B cell (primary cell): ENCODE data around the gene AKT1. TPM values are rescaled to one million over a fixed set of nuclear protein-coding genes. Genes with fewer than 3 reads are reported as not detected.
"Not testable (repeated sequence)": the region's sequence is repeated elsewhere in the genome, so short reads cannot be mapped to it uniquely, and the experiment has no call there.

ENCODE experiments used
- ATAC-seq: fragments of 200-7000 bp; cut with Tn5 transposase; one replicate; pipeline ENCODE4 v1.10.0; 2021; ENCODE audit warnings: low read depth, mild to moderate bottlenecking, moderate number of reproducible peaks, moderate library complexity
- CTCF ChIA-PET: fragments of 350-600 bp; sonication (Branson Sonifier 250); formaldehyde crosslinking; loops from one replicate; lab custom pipeline; 2021; ENCODE audit warnings: antibody characterized with exemption, inconsistent platforms; lab: Charles Lee
- POLR2A ChIA-PET: fragments of 350-600 bp; sonication (Branson Sonifier 250); formaldehyde crosslinking; loops from one replicate; lab custom pipeline; 2021; ENCODE audit warnings: antibody characterized with exemption; lab: Charles Lee
- DNase-seq: peaks from one replicate; pipeline ENCODE4 v3.0.0; 2013
- H2AFZ ChIP-seq: 2 replicates; pipeline ENCODE4 v1.6.1; 2012; ENCODE audit warnings: mild to moderate bottlenecking, low read depth, low read length; ENCODE audit not compliant: insufficient read depth, poor library complexity, severe bottlenecking
- H3K27ac ChIP-seq, 2 donors: 1 replicate in 1 of 2; 2 replicates in 1 of 2; pipeline ENCODE4 v1.5.1; 2012 to 2013; ENCODE audit warnings: low read length in 2 of 2, mild to moderate bottlenecking in 2 of 2, moderate library complexity in 1 of 2
- H3K27me3 ChIP-seq, 4 experiments: fragments of 200-600 bp in 1 of 4; sonication (generic) in 1 of 4; replicated peaks in 1 of 4; 1 replicate in 2 of 4; 2 replicates in 2 of 4; pipeline versions ENCODE4 v1.6.1 to v1.7.0; 2013 to 2016; ENCODE audit warnings: low read length in 3 of 4, mild to moderate bottlenecking in 2 of 4, mixed read lengths in 1 of 4, moderate library complexity in 1 of 4; ENCODE audit not compliant: insufficient read depth in 4 of 4, control insufficient read depth in 3 of 4; ENCODE audit errors: control extremely low read depth in 1 of 4
- H3K36me3 ChIP-seq, 2 experiments: replicated peaks in 1 of 2; 1 replicate in 1 of 2; 2 replicates in 1 of 2; pipeline versions ENCODE4 v1.6.1 to v1.7.1; 2013; ENCODE audit warnings: low read length in 1 of 2; ENCODE audit not compliant: insufficient read depth in 2 of 2, control insufficient read depth in 1 of 2; ENCODE audit errors: control extremely low read depth in 1 of 2, extremely low read depth in 1 of 2
- H3K4me1 ChIP-seq, 2 donors: fragments of 200-600 bp in 1 of 2; sonication (generic) in 1 of 2; 1 replicate in 1 of 2; 2 replicates in 1 of 2; pipeline versions ENCODE4 v1.5.1 to v1.6.1; 2013 to 2017; ENCODE audit warnings: low read length in 2 of 2; ENCODE audit not compliant: control insufficient read depth in 2 of 2, insufficient read depth in 2 of 2
- H3K4me2 ChIP-seq: replicated peaks from 2 replicates; pipeline ENCODE3; 2012; ENCODE audit warnings: mild to moderate bottlenecking, low read depth, low read length; ENCODE audit not compliant: poor library complexity, severe bottlenecking
- H3K4me3 ChIP-seq, 5 experiments: fragments of 200-600 bp in 1 of 5; sonication (generic) in 1 of 5; 1 replicate in 3 of 5; 2 replicates in 2 of 5; pipeline versions ENCODE4 v1.5.1 to v1.7.0; 2011 to 2016; ENCODE audit warnings: low read length in 4 of 5, mild to moderate bottlenecking in 4 of 5, low read depth in 2 of 5, control low read depth in 1 of 5, moderate library complexity in 1 of 5; ENCODE audit not compliant: insufficient read depth in 1 of 5; ENCODE audit errors: control extremely low read depth in 1 of 5, extremely low read depth in 1 of 5
- H3K79me2 ChIP-seq: fragments of 200-600 bp; sonication (generic); one replicate; pipeline ENCODE4 v1.6.0; 2016; ENCODE audit warnings: low read length; ENCODE audit not compliant: control insufficient read depth, insufficient read depth
- H3K9ac ChIP-seq: fragments of 200-600 bp; sonication (generic); 2 replicates; pipeline ENCODE4 v1.6.1; 2017; ENCODE audit warnings: mild to moderate bottlenecking, low read length, moderate library complexity
- H3K9me3 ChIP-seq, 3 donors: one replicate each; pipeline versions ENCODE4 v1.6.1 to v1.7.1; 2013; ENCODE audit warnings: low read length in 2 of 3; ENCODE audit not compliant: control insufficient read depth in 2 of 3, insufficient read depth in 1 of 3; ENCODE audit errors: control extremely low read depth in 1 of 3
- H4K20me1 ChIP-seq: 2 replicates; pipeline ENCODE4 v1.6.0; 2012; ENCODE audit warnings: mild to moderate bottlenecking, low read length; ENCODE audit not compliant: insufficient read depth, control insufficient read depth, poor library complexity, severe bottlenecking
- H3K27ac Mint-ChIP-seq: one replicate; pipeline ENCODE4 v1.8.0; 2021; ENCODE audit warnings: mixed read lengths
- H3K27me3 Mint-ChIP-seq: one replicate; pipeline ENCODE4 v1.8.0; 2021; ENCODE audit warnings: mixed read lengths
- H3K4me1 Mint-ChIP-seq: one replicate; pipeline ENCODE4 v1.8.0; 2021; ENCODE audit warnings: mixed read lengths
- H3K4me3 Mint-ChIP-seq: one replicate; pipeline ENCODE4 v1.8.0; 2021; ENCODE audit warnings: mixed read lengths
- H3K9me3 Mint-ChIP-seq: one replicate; pipeline ENCODE4 v1.8.0; 2022; ENCODE audit warnings: mixed read lengths; ENCODE audit not compliant: insufficient read depth
- EZH2 ChIP-seq: IDR thresholded peaks from 2 replicates; pipeline ENCODE4 v1.6.1; 2012; ENCODE audit warnings: borderline replicate concordance, low read depth, mild to moderate bottlenecking, moderate library complexity, low read length; ENCODE audit not compliant: insufficient read depth, poor library complexity, severe bottlenecking
- WGBS: methylation state at CpG from one replicate; pipeline ENCODE4 v1.1.5; 2013; ENCODE audit warnings: missing lambda C conversion rate; ENCODE audit not compliant: insufficient coverage; 5-methylcytosine and 5-hydroxymethylcytosine counted together
- intact Hi-C: fragments of 100-400 bp; cut with micrococcal nuclease; formaldehyde crosslinking; loops from one replicate; pipeline ENCODE4 v1.10.0; 2022
- polyA plus RNA-seq: library from polyadenylated mRNA; depleted of rRNA; stranded (reverse); fragments of >200 nt; gene quantifications from 2 replicates; pipeline ENCODE4 v1.2.3, GENCODE V29; 2012
- total RNA-seq, 2 donors: library from RNA; stranded (reverse); fragments of 120-200 nt in 1 of 2; gene quantifications; 1 replicate in 1 of 2; 2 replicates in 1 of 2; pipeline versions ENCODE4 v1.2.3 to v1.2.4, GENCODE V29; 2013 to 2022
- TF ChIP-seq, protein P1 (sequence below): fragments of 200-600 bp; IDR thresholded peaks from one replicate; pipeline ENCODE4 v1.8.0; 2022; ENCODE audit warnings: antibody characterized with exemption, mild to moderate bottlenecking

AKT1 gene
- total and polyA plus RNA-seq, 2 donors (not counting 1 experiment from before 2014, with no cell fraction given): 71.1 to 90.1 TPM

DNA sequence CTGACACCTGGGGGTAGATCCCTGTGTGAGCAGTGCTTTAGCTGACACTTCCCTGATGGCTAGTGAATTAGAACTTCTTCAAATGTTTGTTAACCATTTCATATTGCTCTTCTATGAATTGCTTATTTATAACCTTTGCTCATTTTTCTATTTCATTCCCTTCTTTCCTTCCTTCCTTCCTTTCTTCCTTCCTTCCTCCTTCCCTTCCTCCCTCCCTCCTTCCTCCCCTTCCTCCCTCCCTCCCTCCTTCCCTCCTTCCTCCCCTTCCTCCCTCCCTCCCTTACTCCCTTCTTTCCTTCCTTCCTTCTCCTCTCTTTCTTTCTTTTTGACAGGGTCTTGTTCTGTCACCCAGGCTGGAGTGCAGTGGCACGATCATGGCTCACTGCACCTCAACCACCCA lies 46.2 kb upstream of the AKT1 start:
- TF ChIP-seq, protein P1, sequence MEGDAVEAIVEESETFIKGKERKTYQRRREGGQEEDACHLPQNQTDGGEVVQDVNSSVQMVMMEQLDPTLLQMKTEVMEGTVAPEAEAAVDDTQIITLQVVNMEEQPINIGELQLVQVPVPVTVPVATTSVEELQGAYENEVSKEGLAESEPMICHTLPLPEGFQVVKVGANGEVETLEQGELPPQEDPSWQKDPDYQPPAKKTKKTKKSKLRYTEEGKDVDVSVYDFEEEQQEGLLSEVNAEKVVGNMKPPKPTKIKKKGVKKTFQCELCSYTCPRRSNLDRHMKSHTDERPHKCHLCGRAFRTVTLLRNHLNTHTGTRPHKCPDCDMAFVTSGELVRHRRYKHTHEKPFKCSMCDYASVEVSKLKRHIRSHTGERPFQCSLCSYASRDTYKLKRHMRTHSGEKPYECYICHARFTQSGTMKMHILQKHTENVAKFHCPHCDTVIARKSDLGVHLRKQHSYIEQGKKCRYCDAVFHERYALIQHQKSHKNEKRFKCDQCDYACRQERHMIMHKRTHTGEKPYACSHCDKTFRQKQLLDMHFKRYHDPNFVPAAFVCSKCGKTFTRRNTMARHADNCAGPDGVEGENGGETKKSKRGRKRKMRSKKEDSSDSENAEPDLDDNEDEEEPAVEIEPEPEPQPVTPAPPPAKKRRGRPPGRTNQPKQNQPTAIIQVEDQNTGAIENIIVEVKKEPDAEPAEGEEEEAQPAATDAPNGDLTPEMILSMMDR: no peak
- TF ChIP-seq EZH2: no peak
- no peak overlapping the region for H3K9ac ChIP-seq
- no peaks in the 10 kb centered on the region for H3K79me2 ChIP-seq
- CTCF ChIA-PET: no interaction called here
- no peak overlapping the region for H3K4me2 ChIP-seq
- H4K20me1 ChIP-seq: no peaks in the 10 kb centered on the region
- ATAC-seq (no peak), DNase-seq (no peak)
- peaks cover 12 to 21% of the 10 kb centered on the region in 2 donors for H3K4me1 ChIP-seq
- no peaks in the 10 kb centered on the region for H3K36me3 ChIP-seq
- Mint-ChIP-seq H3K27ac (no peak overlapping the region), H3K4me3 (no peak overlapping the region), H3K4me1 (peaks cover 10% of the 10 kb centered on the region), H3K27me3 (peaks cover 44% of the 10 kb centered on the region), H3K9me3 (peaks cover 2% of the 10 kb centered on the region)
- H2AFZ ChIP-seq: no peak overlapping the region
- no peak overlapping the region for H3K4me3 ChIP-seq
- POLR2A ChIA-PET: no interaction called here
- no peak overlapping the region for H3K27ac ChIP-seq
- WGBS: no CpG with 5 or more reads among the region's 1 CpG
- peaks cover 0 to 9% (median 1%) of the 10 kb centered on the region in 3 donors for H3K9me3 ChIP-seq
- peaks cover 0 to 44% (median 34%) of the 10 kb centered on the region in 4 experiments for H3K27me3 ChIP-seq
- intact Hi-C loops: no loop called here

DNA sequence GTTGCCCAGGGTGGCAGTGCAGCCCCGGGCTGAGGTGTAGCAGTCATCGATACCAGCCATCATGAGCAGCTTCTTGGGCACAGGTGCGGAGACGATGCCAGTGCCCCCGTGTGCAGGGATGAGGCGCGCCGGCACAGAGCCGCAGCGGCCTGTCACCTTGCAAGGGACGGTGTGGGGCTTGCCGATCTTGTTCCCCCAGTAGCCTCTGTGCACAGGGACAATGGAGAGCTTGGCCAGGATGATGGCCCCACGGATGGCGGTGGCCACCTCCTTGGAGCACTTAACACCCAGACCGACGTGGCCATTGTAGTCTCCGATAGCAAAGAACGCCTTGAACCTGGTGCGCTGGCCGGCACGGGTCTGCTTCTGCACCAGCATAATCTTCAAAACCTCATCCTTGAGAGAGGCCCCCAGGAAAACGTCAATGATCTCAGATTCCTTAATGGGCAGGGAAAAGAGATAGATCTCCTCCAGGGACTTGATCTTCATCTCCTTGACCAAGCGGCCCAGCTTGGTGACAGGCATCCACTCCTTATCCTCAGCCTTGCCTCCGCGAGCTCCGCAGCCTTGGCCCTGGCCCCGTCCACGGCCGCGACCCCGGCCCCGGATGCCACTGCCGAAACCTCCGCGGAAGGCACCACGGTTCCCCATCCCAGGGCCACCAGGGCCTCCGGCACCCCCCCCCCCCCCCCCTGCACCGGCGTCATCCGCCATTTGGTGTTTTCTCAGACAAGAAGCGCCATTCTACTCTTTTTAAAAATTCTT lies 40.8 kb upstream of the AKT1 start:
- H2AFZ ChIP-seq, H3K4me3 ChIP-seq, H3K36me3 ChIP-seq, H3K4me1 Mint-ChIP-seq, intact Hi-C loops, ATAC-seq, CTCF ChIA-PET, H3K27me3 Mint-ChIP-seq, POLR2A ChIA-PET, H3K27ac Mint-ChIP-seq, DNase-seq, H3K27me3 ChIP-seq, H3K79me2 ChIP-seq, H3K4me1 ChIP-seq, H3K9ac ChIP-seq, H3K4me2 ChIP-seq, H3K4me3 Mint-ChIP-seq, H3K27ac ChIP-seq, H3K9me3 Mint-ChIP-seq, H4K20me1 ChIP-seq, H3K9me3 ChIP-seq: not testable (repeated sequence)
- 95% methylated on average over 15 of the region's 41 CpGs for WGBS
